GM12878 (cell line): ENCODE measurements around the gene CCNT2. TPM values are rescaled to one million over a fixed set of nuclear protein-coding genes. Genes with fewer than 3 reads are reported as not detected.

Source experiments
- ATAC-seq: fragments of 200-7000 bp; cut with Tn5 transposase; 3 replicates; pipeline ENCODE4 v1.9.1; 2020; ENCODE audit warnings: mild to moderate bottlenecking, moderate library complexity
- BruUV-seq: library from RNA; stranded (reverse); fragments of 400-500 nt; replicated peaks from 2 replicates; lab custom pipeline; 2021; lab: Mats Ljungman, UMichigan
- CTCF ChIA-PET: fragments of 300-600 bp; sonication (Branson Sonifier 250); formaldehyde crosslinking; extraction: SDS; loops from one replicate; lab custom pipeline; 2021; ENCODE audit warnings: inconsistent platforms; lab: Yijun Ruan, JAX
- POLR2A ChIA-PET: fragments of 350-600 bp; formaldehyde crosslinking; extraction: SDS; loops from one replicate; lab custom pipeline; 2021; ENCODE audit warnings: inconsistent platforms; lab: Charles Lee
- RAD21 ChIA-PET: fragments of 300-600 bp; sonication (Branson Sonifier 250); formaldehyde crosslinking; loops from one replicate; lab custom pipeline; 2023; ENCODE audit warnings: antibody characterized with exemption; ENCODE audit not compliant: unreplicated experiment; lab: Charles Lee
- SMC1A ChIA-PET: fragments of 300-600 bp; sonication (Branson Sonifier 250); formaldehyde crosslinking; loops from one replicate; lab custom pipeline; 2023; ENCODE audit not compliant: unreplicated experiment, uncharacterized antibody; lab: Charles Lee
- DNase-seq: peaks from one replicate; pipeline ENCODE4 v3.0.0-alpha.2; 2011; ENCODE audit warnings: low read depth, low spot score
- FAIRE-seq: peaks from 3 replicates; lab custom pipeline; 2011; peaks lifted over from hg19 to GRCh38; lab: Jason Lieb, UNC
- H2AFZ ChIP-seq: 2 replicates; pipeline ENCODE4 v1.6.0; 2011; ENCODE audit warnings: low read depth, low read length, control low read depth; ENCODE audit not compliant: control insufficient read depth
- H3K27ac ChIP-seq: 2 replicates; pipeline ENCODE4 v1.5.1; 2011; ENCODE audit warnings: control low read depth; ENCODE audit not compliant: control insufficient read depth, insufficient read depth
- H3K27me3 ChIP-seq, 2 experiments: replicated peaks in 1 of 2; 2 replicates each; pipeline versions ENCODE4 v1.6.0 to v1.6.1; 2011; ENCODE audit warnings: low read length in 1 of 2; ENCODE audit not compliant: control insufficient read depth in 2 of 2, insufficient read depth in 2 of 2
- H3K36me3 ChIP-seq, 2 experiments: 2 replicates each; pipeline ENCODE4 v1.5.1; 2011; ENCODE audit warnings: low read length in 1 of 2; ENCODE audit not compliant: control insufficient read depth in 2 of 2, insufficient read depth in 2 of 2
- H3K4me1 ChIP-seq: 2 replicates; pipeline ENCODE4 v1.6.1; 2011; ENCODE audit warnings: mild to moderate bottlenecking, low read length, moderate library complexity, mixed read lengths; ENCODE audit not compliant: control insufficient read depth, insufficient read depth
- H3K4me2 ChIP-seq: 2 replicates; pipeline ENCODE4 v1.6.0; 2011; ENCODE audit warnings: control low read depth; ENCODE audit not compliant: control insufficient read depth, insufficient read depth
- H3K4me3 ChIP-seq: fragments of 200-600 bp; sonication (generic); 2 replicates; pipeline ENCODE4 v1.5.1; 2016
- H3K79me2 ChIP-seq: 2 replicates; pipeline ENCODE4 v1.6.0; 2011; ENCODE audit warnings: low read length; ENCODE audit not compliant: control insufficient read depth, insufficient read depth
- H3K9ac ChIP-seq: 2 replicates; pipeline ENCODE4 v1.8.0; 2011; ENCODE audit warnings: low read length, control low read depth, mixed read lengths; ENCODE audit not compliant: control insufficient read depth, insufficient read depth
- H3K9me3 ChIP-seq: replicated peaks from 3 replicates; pipeline ENCODE4 v1.5.1; 2011; ENCODE audit warnings: mild to moderate bottlenecking, low read length; ENCODE audit not compliant: control insufficient read depth, insufficient read depth
- H4K20me1 ChIP-seq: 2 replicates; pipeline ENCODE4 v1.6.0; 2011; ENCODE audit not compliant: control insufficient read depth, insufficient read depth
- CHD1 ChIP-seq: IDR thresholded peaks from 2 replicates; pipeline ENCODE4 v1.6.1; 2012; ENCODE audit warnings: low read depth, low read length, improper control_type of control experiment
- EGR1 ChIP-seq, 2 experiments: IDR thresholded peaks; 1 replicate in 1 of 2; 2 replicates in 1 of 2; pipeline ENCODE4 v1.6.1; 2011 to 2012; ENCODE audit warnings: low read depth in 2 of 2, low read length in 2 of 2, borderline replicate concordance in 1 of 2, mild to moderate bottlenecking in 1 of 2, moderate library complexity in 1 of 2
- LARP7 ChIP-seq: fragments of 450-650 bp; IDR thresholded peaks from 2 replicates; pipeline ENCODE4 v1.6.1; 2017; ENCODE audit warnings: mild to moderate bottlenecking
- NBN ChIP-seq: fragments of 450-650 bp; IDR thresholded peaks from 2 replicates; pipeline ENCODE4 v1.6.1; 2016
- RAD51 ChIP-seq: fragments of 450-650 bp; IDR thresholded peaks from 2 replicates; pipeline ENCODE4 v1.6.1; 2016; ENCODE audit warnings: moderate library complexity, mild to moderate bottlenecking, inconsistent platforms
- TCF3 ChIP-seq: IDR thresholded peaks from 2 replicates; pipeline ENCODE4 v1.6.1; 2012; ENCODE audit warnings: low read depth, mild to moderate bottlenecking, low read length, borderline replicate concordance; ENCODE audit not compliant: insufficient read depth
- ZSCAN29 ChIP-seq: fragments of 450-650 bp; IDR thresholded peaks from 2 replicates; pipeline ENCODE4 v1.6.1; 2017; ENCODE audit warnings: mild to moderate bottlenecking, moderate library complexity
- WGBS: methylation state at CpG from one replicate; pipeline ENCODE4 v1.1.6; 2016; ENCODE audit warnings: low lambda C conversion rate; ENCODE audit not compliant: insufficient replicate concordance, insufficient coverage; ENCODE audit errors: missing lambda C conversion rate; 5-methylcytosine and 5-hydroxymethylcytosine counted together
- in situ Hi-C: fragments of 300-500 bp; cut with MboI; formaldehyde crosslinking; loops from 9 replicates; pipeline ENCODE4 v1.14.3; 2018; ENCODE audit warnings: mixed read lengths
- intact Hi-C: fragments of 100-400 bp; cut with micrococcal nuclease; formaldehyde crosslinking; loops from one replicate; pipeline ENCODE4 v1.14.2; 2022; ENCODE audit not compliant: unreplicated experiment
- polyA plus RNA-seq, 11 experiments: library from polyadenylated mRNA; depleted of rRNA in 4 of 11; unstranded in 6 of 11; stranded (reverse) in 5 of 11; fragments of >200 nt; fragmentation: Nextera tagmentation in 4 of 11; fragmentation: Illumina TruSeq in 1 of 11; extraction: Ambion mirVana in 4 of 11; extraction: Trizol in 1 of 11; gene quantifications; 1 replicate in 1 of 11; 2 replicates in 10 of 11; pipeline versions ENCODE4 v1.2.1 to v1.2.3, GENCODE V29; 2011 to 2016; ENCODE audit warnings: inconsistent platforms in 2 of 11, missing spikeins in 2 of 11, low read depth in 1 of 11
- total RNA-seq, 4 experiments: library from RNA; depleted of rRNA in 3 of 4; stranded (reverse); fragments of >200 nt in 3 of 4; fragmentation: Illumina TruSeq in 1 of 4; extraction: Trizol in 1 of 4; gene quantifications; 2 replicates each; pipeline versions ENCODE4 v1.2.1 to v1.2.3, GENCODE V29; 2013 to 2021
- TF ChIP-seq, protein P1 (sequence below): IDR thresholded peaks from 2 replicates; pipeline ENCODE4 v1.6.1; 2012; ENCODE audit warnings: low read depth, low read length, improper control_type of control experiment
- TF ChIP-seq, protein P2 (sequence below): IDR thresholded peaks from 2 replicates; pipeline ENCODE4 v1.6.1; 2011; ENCODE audit warnings: low read depth, mild to moderate bottlenecking, low read length, moderate library complexity, borderline replicate concordance; ENCODE audit errors: extremely low read depth
- TF ChIP-seq, protein P3 (sequence below): IDR thresholded peaks from 2 replicates; pipeline ENCODE4 v1.6.1; 2011; ENCODE audit warnings: borderline replicate concordance, low read depth, mild to moderate bottlenecking, moderate library complexity, low read length; ENCODE audit not compliant: insufficient read depth, poor library complexity, severe bottlenecking
- TF ChIP-seq, protein P4 (sequence below): fragments of 450-650 bp; IDR thresholded peaks from 2 replicates; pipeline ENCODE4 v1.6.1; 2017; ENCODE audit warnings: borderline replicate concordance

Gene CCNT2
- total and polyA plus RNA-seq, 10 of the 15 experiments (the other 5 are each of a cell fraction or from before 2014, with no cell fraction given), result 6.0 to 25.6 (median 20.0) TPM

DNA sequence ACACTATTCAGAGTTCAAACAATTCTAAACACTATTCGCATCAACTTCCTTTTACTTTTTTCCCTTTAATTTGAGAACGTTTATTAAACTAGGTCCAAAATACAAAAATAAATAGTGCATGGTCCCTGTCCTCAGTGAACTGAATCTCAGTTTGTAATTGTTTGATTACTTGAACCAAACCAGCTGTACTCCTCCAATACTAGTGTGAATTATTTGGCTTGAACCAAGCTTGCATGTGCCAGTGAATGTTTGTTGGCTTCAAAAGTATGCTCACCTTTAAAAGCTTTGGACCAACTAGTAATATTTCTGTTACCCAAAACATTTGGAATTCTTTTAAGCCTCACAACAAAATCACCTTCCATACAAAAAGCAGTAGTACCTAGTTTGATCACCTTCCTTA, 15.5 kb downstream of the CCNT2 start:
- Histone ChIP-seq H3K9ac (no peak overlapping the region), H4K20me1 (no peaks in the 10 kb centered on the region; the same call in 1 of the 2 replicates), H3K36me3 (peaks cover 0 to 27% of the 10 kb centered on the region in 2 experiments; a peak in 3 of 4 replicates), H3K79me2 (peaks cover 73% of the 10 kb centered on the region), H2AFZ (no peak overlapping the region), H3K27me3 (no peaks in the 10 kb centered on the region), H3K9me3 (no peaks in the 10 kb centered on the region; the same call in 2 of the 3 replicates), H3K4me1 (no peaks in the 10 kb centered on the region), H3K27ac (no peak overlapping the region), H3K4me2 (no peak overlapping the region), H3K4me3 (0 out of 2 replicates have a peak overlapping the region, but pooled peaks have one; percentile 13)
- ChIA-PET POLR2A (interaction anchor here (0.6 kb wide), 1 partner anchor 786 kb away, joined by 4 read pairs; no protein-coding TSS in a partner anchor), CTCF (interaction anchor here (0.8 kb wide), 1 partner anchor 55 kb away, joined by 3 read pairs; no protein-coding TSS in a partner anchor), SMC1A (no interaction called here), RAD21 (no interaction called here)
- FAIRE-seq, result no peak
- no peak for DNase-seq
- no TSS peak for BruUV-seq
- TF ChIP-seq ZSCAN29 (no peak), TCF3 (no peak), LARP7 (no peak), NBN (no peak)
- TF ChIP-seq, protein P1, sequence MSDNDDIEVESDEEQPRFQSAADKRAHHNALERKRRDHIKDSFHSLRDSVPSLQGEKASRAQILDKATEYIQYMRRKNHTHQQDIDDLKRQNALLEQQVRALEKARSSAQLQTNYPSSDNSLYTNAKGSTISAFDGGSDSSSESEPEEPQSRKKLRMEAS, result no peak
- WGBS, result 52% methylated on average over 2 of the region's 2 CpGs
- in situ Hi-C loops (no loop called here), intact Hi-C loops (no loop called here)
- ATAC-seq, result no peak

DNA sequence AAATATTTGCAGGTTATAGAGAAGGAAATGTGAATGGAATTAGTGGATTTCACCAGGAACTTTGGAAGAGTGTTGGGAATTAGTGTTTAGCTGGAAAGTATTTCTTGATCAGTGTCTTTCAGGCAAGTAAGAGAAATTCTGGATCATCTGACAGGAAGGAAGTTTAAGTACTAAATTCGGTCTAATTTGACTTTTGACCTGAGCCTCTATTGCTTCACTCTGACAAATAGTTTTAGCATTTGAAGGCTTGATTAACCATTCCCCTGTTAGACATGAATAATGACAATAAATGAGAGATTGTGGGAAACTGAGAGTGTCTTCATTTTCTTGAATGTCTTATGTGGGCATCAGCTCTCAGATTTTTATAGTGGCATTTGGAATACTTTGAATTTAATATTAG, 16.0 kb downstream of the CCNT2 start:
- H3K79me2 ChIP-seq, result peaks cover 70% of the 10 kb centered on the region
- ATAC-seq (no peak), FAIRE-seq (no peak), DNase-seq (no peak)
- in situ Hi-C loops, result no loop called here
- POLR2A ChIA-PET, result no interaction called here
- H3K4me2 ChIP-seq, result no peak overlapping the region
- no peak for TF ChIP-seq CHD1
- TF ChIP-seq, protein P2, sequence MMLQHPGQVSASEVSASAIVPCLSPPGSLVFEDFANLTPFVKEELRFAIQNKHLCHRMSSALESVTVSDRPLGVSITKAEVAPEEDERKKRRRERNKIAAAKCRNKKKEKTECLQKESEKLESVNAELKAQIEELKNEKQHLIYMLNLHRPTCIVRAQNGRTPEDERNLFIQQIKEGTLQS, result no peak
- TF ChIP-seq EGR1 (IDR thresholded peaks at IDR 0.05; ENCODE audit: borderline replicate concordance in 1 of 2, low read depth in 2 of 2, low read length in 2 of 2), result no peak
- TF ChIP-seq RAD51, result no peak
- TF ChIP-seq, protein P3, sequence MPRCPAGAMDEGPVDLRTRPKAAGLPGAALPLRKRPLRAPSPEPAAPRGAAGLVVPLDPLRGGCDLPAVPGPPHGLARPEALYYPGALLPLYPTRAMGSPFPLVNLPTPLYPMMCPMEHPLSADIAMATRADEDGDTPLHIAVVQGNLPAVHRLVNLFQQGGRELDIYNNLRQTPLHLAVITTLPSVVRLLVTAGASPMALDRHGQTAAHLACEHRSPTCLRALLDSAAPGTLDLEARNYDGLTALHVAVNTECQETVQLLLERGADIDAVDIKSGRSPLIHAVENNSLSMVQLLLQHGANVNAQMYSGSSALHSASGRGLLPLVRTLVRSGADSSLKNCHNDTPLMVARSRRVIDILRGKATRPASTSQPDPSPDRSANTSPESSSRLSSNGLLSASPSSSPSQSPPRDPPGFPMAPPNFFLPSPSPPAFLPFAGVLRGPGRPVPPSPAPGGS, result no peak
- TF ChIP-seq, protein P4, sequence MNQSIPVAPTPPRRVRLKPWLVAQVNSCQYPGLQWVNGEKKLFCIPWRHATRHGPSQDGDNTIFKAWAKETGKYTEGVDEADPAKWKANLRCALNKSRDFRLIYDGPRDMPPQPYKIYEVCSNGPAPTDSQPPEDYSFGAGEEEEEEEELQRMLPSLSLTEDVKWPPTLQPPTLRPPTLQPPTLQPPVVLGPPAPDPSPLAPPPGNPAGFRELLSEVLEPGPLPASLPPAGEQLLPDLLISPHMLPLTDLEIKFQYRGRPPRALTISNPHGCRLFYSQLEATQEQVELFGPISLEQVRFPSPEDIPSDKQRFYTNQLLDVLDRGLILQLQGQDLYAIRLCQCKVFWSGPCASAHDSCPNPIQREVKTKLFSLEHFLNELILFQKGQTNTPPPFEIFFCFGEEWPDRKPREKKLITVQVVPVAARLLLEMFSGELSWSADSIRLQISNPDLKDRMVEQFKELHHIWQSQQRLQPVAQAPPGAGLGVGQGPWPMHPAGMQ, result no peak
- SMC1A ChIA-PET, result interaction anchor here (0.8 to 1.3 kb wide), 2 partner anchors 8 to 768 kb away, joined by 3 to 4 read pairs; no protein-coding TSS in a partner anchor
- H3K9ac ChIP-seq, result no peak overlapping the region
- no peaks in the 10 kb centered on the region; the same call in 1 of the 2 replicates for H4K20me1 ChIP-seq
- no peaks in the 10 kb centered on the region for H3K27me3 ChIP-seq
- WGBS, result 0% methylated on average over 1 of the region's 1 CpG
- 0 out of 2 replicates have a peak overlapping the region, but pooled peaks have one; percentile 13 for H3K4me3 ChIP-seq
- intact Hi-C loops, result no loop called here
- H3K4me1 ChIP-seq, result no peaks in the 10 kb centered on the region
- RAD21 ChIA-PET, result no interaction called here
- H3K27ac ChIP-seq, result no peak overlapping the region
- H2AFZ ChIP-seq, result no peak overlapping the region
- no TSS peak for BruUV-seq
- H3K36me3 ChIP-seq, result peaks cover 0 to 29% of the 10 kb centered on the region in 2 experiments
- no peaks in the 10 kb centered on the region; the same call in 2 of the 3 replicates for H3K9me3 ChIP-seq
- CTCF ChIA-PET, result interaction anchor here (0.8 kb wide), 1 partner anchor 54 kb away, joined by 3 read pairs; no protein-coding TSS in a partner anchor
